ENCODE results near the gene DCN. TPM values are rescaled to one million over a fixed set of nuclear protein-coding genes. Genes with fewer than 3 reads are reported as not detected.

Gene DCN
- total RNA-seq = 1,000 to 10,000 TPM in 2 of 4 donors, 100 to 1,000 TPM in 2; 371 to 2,364 (median 992) TPM

- Histone ChIP-seq H3K27me3 (no peaks in the 10 kb centered on the region), H3K4me3 (replicated peaks in 1 of 3) (no peak within 1 kb of the TSS), H3K4me1 (no peaks in the 10 kb centered on the region), H3K27ac (peak within 1 kb of the TSS in 1 of 3 donors; percentile 60), H3K9me3 (no peaks in the 10 kb centered on the region), H3K36me3 (no peaks in the 10 kb centered on the region)
- WGBS, 2 donors = 68 to 76% methylated on average over 4 of the region's 4 CpGs
- no peak for DNase-seq
- TF ChIP-seq POLR2A (IDR thresholded peaks at IDR 0.05) (no peak), CTCF (IDR thresholded peaks at IDR 0.05) (no peak)
- intact Hi-C loops (cut with DNase I) = loop anchor here (5.0 kb wide), 1 partner anchor 144 kb away; no protein-coding TSS in a partner anchor
Measured at GRCh38 chr12:91182636-91183455, at the start of gene DCN. Gene DCN (minus strand): TSS chr12:91182817. CDS start chr12:91178552, 4,265 bp downstream.

GRCh38 chr12:91230841-91231240 is 48.2 kb upstream of the DCN start:
- intact Hi-C loops (cut with DNase I) = no loop called here

GRCh38 chr12:91226951-91227350 is 44.3 kb upstream of the DCN start:
- no peak for DNase-seq
- intact Hi-C loops (cut with DNase I) = no loop called here
- TF ChIP-seq CTCF (IDR thresholded peaks at IDR 0.05) = no peak
- no peak for TF ChIP-seq POLR2A (IDR thresholded peaks at IDR 0.05)
- no peak overlapping the region for H3K27ac ChIP-seq
- no peak overlapping the region for H3K4me3 ChIP-seq (replicated peaks in 1 of 3)
- 81 to 83% methylated on average over 1 of the region's 1 CpG for WGBS, 2 donors
- no peaks in the 10 kb centered on the region for H3K27me3 ChIP-seq
- H3K36me3 ChIP-seq = no peaks in the 10 kb centered on the region
- no peaks in the 10 kb centered on the region for H3K4me1 ChIP-seq
- no peaks in the 10 kb centered on the region for H3K9me3 ChIP-seq

More at GRCh38 chr12:91230841-91231240, 48.2 kb upstream of the DCN start:
- TF ChIP-seq CTCF (IDR thresholded peaks at IDR 0.05) (no peak), POLR2A (IDR thresholded peaks at IDR 0.05) (no peak)
- Histone ChIP-seq H3K36me3 (no peaks in the 10 kb centered on the region), H3K9me3 (no peaks in the 10 kb centered on the region), H3K4me1 (no peaks in the 10 kb centered on the region), H3K27me3 (no peaks in the 10 kb centered on the region), H3K27ac (no peak overlapping the region), H3K4me3 (replicated peaks in 1 of 3) (no peak overlapping the region)
- DNase-seq = no peak

- no peak overlapping the region for H3K4me3 ChIP-seq (replicated peaks in 1 of 3)
- no peaks in the 10 kb centered on the region for H3K27me3 ChIP-seq
- WGBS, 2 donors = 93 to 94% methylated on average over 1 of the region's 1 CpG
- H3K9me3 ChIP-seq = no peaks in the 10 kb centered on the region
- intact Hi-C loops (cut with DNase I) = no loop called here
- H3K36me3 ChIP-seq = no peaks in the 10 kb centered on the region
- TF ChIP-seq CTCF (IDR thresholded peaks at IDR 0.05) = no peak
- no peak for TF ChIP-seq POLR2A (IDR thresholded peaks at IDR 0.05)
- H3K4me1 ChIP-seq = no peaks in the 10 kb centered on the region
- no peak for DNase-seq
- no peak overlapping the region for H3K27ac ChIP-seq
Measured at GRCh38 chr12:91225316-91225715, 42.7 kb upstream of the DCN start.

GRCh38 chr12:91224401-91224800 is 41.8 kb upstream of the DCN start:
- 70 to 74% methylated on average over 1 of the region's 1 CpG for WGBS, 2 donors
- no peaks in the 10 kb centered on the region for H3K27me3 ChIP-seq
- H3K27ac ChIP-seq = no peak overlapping the region
- no peak overlapping the region for H3K4me3 ChIP-seq (replicated peaks in 1 of 3)
- no peak for TF ChIP-seq CTCF (IDR thresholded peaks at IDR 0.05)
- TF ChIP-seq POLR2A (IDR thresholded peaks at IDR 0.05) = no peak
- intact Hi-C loops (cut with DNase I) = no loop called here
- H3K36me3 ChIP-seq = no peaks in the 10 kb centered on the region
- no peaks in the 10 kb centered on the region for H3K9me3 ChIP-seq
- H3K4me1 ChIP-seq = no peaks in the 10 kb centered on the region
- no peak for DNase-seq
